Measurements from ENCODE around the gene ZNF664.

- TF ChIP-seq CTCF (IDR thresholded peaks at IDR 0.05) (no peak), ZFX (IDR thresholded peaks at IDR 0.05; ENCODE audit: borderline replicate concordance) (no peak)
These were observed 39.8 kb upstream of the ZNF664 start for GRCh38 chr12:123933214-123933613.

Data from 22Rv1 (cell line).